ENCODE data around the gene ELMO3. TPM values are rescaled to one million over a fixed set of nuclear protein-coding genes. Genes with fewer than 3 reads are reported as not detected.

Gene ELMO3
- total and polyA plus RNA-seq, 2 of the 13 experiments (the other 11 are each of a cell fraction or from before 2014, with no cell fraction given): 2.6 to 4.0 TPM

- TF ChIP-seq PAX8 (CRISPR knock-in tag; IDR thresholded peaks at IDR 0.05; ENCODE audit: borderline replicate concordance) (no peak), ZNF562 (CRISPR knock-in tag; IDR thresholded peaks at IDR 0.05; ENCODE audit: borderline replicate concordance) (no peak), PAWR (CRISPR knock-in tag; IDR thresholded peaks at IDR 0.05; ENCODE audit: borderline replicate concordance) (no peak), DRAP1 (CRISPR knock-in tag; IDR thresholded peaks at IDR 0.05) (peak; percentile 11; the same call in 1 of the 2 replicates), AHDC1 (CRISPR knock-in tag; IDR thresholded peaks at IDR 0.05; ENCODE audit: borderline replicate concordance) (no peak), JUND (CRISPR knock-in tag; IDR thresholded peaks at IDR 0.05) (peak; percentile 30), ZNF335 (CRISPR knock-in tag; IDR thresholded peaks at IDR 0.05) (peak; percentile 32; the same call in 1 of the 2 replicates), ZNF670 (CRISPR knock-in tag; IDR thresholded peaks at IDR 0.05; ENCODE audit: borderline replicate concordance) (peak; percentile 68; the same call in 1 of the 2 replicates), KLF9 (CRISPR knock-in tag; IDR thresholded peaks at IDR 0.05; ENCODE audit: low read depth) (no peak; the same call in 1 of the 2 replicates), ZNF703 (CRISPR knock-in tag; IDR thresholded peaks at IDR 0.05; ENCODE audit: borderline replicate concordance) (no peak), SNAPC4 (CRISPR knock-in tag; IDR thresholded peaks at IDR 0.05) (no peak), NFATC3 (CRISPR knock-in tag; IDR thresholded peaks at IDR 0.05) (no peak), RELA (CRISPR knock-in tag; IDR thresholded peaks at IDR 0.05) (peak; percentile 16; the same call in 1 of the 2 replicates), ZFP62 (CRISPR knock-in tag; IDR thresholded peaks at IDR 0.05) (no peak), ZNF557 (CRISPR knock-in tag; IDR thresholded peaks at IDR 0.05) (no peak), TFDP1 (CRISPR knock-in tag; IDR thresholded peaks at IDR 0.05; ENCODE audit: borderline replicate concordance) (peak; percentile 61; the same call in 1 of the 2 replicates), ZFP36 (IDR thresholded peaks at IDR 0.05; ENCODE audit: borderline replicate concordance, low read depth, low read length, partially characterized antibody) (no peak)
These were observed 28.6 kb upstream of the ELMO3 start, which contains the start of gene NOL3 (continued) for GRCh38 chr16:67170168-67170948.

All from HepG2 (cell line).